Upper lobe of left lung (tissue), 4 donors: ENCODE results near the gene TTC17.

ENCODE experiments used
- CTCF ChIP-seq, 6 experiments: fragments of 450-650 bp in 4 of 6; fragments of 200-600 bp in 2 of 6; sonication (generic) in 2 of 6; IDR thresholded peaks; one replicate each; pipeline ENCODE4 v1.5.1; 2016 to 2019; ENCODE audit warnings: antibody characterized with exemption in 6 of 6
- POLR2A ChIP-seq, 4 donors: fragments of 450-650 bp; IDR thresholded peaks; one replicate each; pipeline ENCODE4 v1.5.1; 2016 to 2017; ENCODE audit warnings: antibody characterized with exemption in 4 of 4, mild to moderate bottlenecking in 2 of 4

GRCh38 chr11:43508511-43508918 is 149.8 kb downstream of the TTC17 start:
- no peak for TF ChIP-seq CTCF (IDR thresholded peaks at IDR 0.05)
- TF ChIP-seq POLR2A (IDR thresholded peaks at IDR 0.05) = no peak
